ENCODE data around the gene GRID1.

DNA sequence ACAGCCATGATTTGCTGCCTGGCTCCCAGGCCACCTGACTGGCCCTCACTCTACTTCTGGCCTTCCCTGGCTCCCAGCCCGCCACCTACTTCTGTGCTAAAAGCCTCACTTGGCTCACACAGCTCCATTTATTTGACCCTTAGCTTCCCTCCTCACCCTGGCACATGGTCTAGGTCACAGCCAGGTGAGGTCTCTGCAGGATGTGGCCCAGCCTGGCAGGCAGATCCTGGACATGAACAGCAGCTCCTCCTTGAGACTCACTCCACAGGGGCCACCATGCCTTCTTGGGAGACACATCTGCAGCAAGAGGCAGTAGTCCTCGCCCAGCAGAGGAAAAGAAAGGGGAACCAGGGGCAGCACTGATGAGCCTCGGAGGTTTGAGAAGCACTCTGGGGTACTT lies 64.6 kb downstream of the GRID1 start:
- TF ChIP-seq, protein P1, sequence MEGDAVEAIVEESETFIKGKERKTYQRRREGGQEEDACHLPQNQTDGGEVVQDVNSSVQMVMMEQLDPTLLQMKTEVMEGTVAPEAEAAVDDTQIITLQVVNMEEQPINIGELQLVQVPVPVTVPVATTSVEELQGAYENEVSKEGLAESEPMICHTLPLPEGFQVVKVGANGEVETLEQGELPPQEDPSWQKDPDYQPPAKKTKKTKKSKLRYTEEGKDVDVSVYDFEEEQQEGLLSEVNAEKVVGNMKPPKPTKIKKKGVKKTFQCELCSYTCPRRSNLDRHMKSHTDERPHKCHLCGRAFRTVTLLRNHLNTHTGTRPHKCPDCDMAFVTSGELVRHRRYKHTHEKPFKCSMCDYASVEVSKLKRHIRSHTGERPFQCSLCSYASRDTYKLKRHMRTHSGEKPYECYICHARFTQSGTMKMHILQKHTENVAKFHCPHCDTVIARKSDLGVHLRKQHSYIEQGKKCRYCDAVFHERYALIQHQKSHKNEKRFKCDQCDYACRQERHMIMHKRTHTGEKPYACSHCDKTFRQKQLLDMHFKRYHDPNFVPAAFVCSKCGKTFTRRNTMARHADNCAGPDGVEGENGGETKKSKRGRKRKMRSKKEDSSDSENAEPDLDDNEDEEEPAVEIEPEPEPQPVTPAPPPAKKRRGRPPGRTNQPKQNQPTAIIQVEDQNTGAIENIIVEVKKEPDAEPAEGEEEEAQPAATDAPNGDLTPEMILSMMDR (IDR thresholded peaks at IDR 0.05), result no peak
- TF ChIP-seq, protein P2, sequence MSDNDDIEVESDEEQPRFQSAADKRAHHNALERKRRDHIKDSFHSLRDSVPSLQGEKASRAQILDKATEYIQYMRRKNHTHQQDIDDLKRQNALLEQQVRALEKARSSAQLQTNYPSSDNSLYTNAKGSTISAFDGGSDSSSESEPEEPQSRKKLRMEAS (CRISPR knock-in tag; IDR thresholded peaks at IDR 0.05), result no peak
- TF ChIP-seq ZNF121 (CRISPR knock-in tag; IDR thresholded peaks at IDR 0.05) (no peak), ELF4 (CRISPR knock-in tag; IDR thresholded peaks at IDR 0.05; ENCODE audit: low read depth) (no peak), ZNF416 (CRISPR knock-in tag; IDR thresholded peaks at IDR 0.05) (no peak), NR1H2 (CRISPR knock-in tag; IDR thresholded peaks at IDR 0.05) (no peak), ESRRA (CRISPR knock-in tag; IDR thresholded peaks at IDR 0.05; ENCODE audit: borderline replicate concordance) (no peak), JUN (CRISPR knock-in tag; IDR thresholded peaks at IDR 0.05) (no peak), NFYB (CRISPR knock-in tag; conservative IDR thresholded peaks at IDR 0.05; ENCODE audit: low read depth) (no peak), ZNF263 (CRISPR knock-in tag; IDR thresholded peaks at IDR 0.05; ENCODE audit: low read depth) (no peak), GABPB1 (CRISPR knock-in tag; IDR thresholded peaks at IDR 0.05) (no peak)
- TF ChIP-seq, protein P3, sequence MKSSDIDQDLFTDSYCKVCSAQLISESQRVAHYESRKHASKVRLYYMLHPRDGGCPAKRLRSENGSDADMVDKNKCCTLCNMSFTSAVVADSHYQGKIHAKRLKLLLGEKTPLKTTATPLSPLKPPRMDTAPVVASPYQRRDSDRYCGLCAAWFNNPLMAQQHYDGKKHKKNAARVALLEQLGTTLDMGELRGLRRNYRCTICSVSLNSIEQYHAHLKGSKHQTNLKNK (CRISPR knock-in tag; IDR thresholded peaks at IDR 0.05), result no peak
- TF ChIP-seq, protein P4, sequence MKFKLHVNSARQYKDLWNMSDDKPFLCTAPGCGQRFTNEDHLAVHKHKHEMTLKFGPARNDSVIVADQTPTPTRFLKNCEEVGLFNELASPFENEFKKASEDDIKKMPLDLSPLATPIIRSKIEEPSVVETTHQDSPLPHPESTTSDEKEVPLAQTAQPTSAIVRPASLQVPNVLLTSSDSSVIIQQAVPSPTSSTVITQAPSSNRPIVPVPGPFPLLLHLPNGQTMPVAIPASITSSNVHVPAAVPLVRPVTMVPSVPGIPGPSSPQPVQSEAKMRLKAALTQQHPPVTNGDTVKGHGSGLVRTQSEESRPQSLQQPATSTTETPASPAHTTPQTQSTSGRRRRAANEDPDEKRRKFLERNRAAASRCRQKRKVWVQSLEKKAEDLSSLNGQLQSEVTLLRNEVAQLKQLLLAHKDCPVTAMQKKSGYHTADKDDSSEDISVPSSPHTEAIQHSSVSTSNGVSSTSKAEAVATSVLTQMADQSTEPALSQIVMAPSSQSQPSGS (CRISPR knock-in tag; IDR thresholded peaks at IDR 0.05; ENCODE audit: borderline replicate concordance, low read depth), result no peak
- TF ChIP-seq, protein P5, sequence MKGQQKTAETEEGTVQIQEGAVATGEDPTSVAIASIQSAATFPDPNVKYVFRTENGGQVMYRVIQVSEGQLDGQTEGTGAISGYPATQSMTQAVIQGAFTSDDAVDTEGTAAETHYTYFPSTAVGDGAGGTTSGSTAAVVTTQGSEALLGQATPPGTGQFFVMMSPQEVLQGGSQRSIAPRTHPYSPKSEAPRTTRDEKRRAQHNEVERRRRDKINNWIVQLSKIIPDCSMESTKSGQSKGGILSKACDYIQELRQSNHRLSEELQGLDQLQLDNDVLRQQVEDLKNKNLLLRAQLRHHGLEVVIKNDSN (CRISPR knock-in tag; IDR thresholded peaks at IDR 0.05), result no peak

Data from WTC11 (cell line).